GM13976 (cell line): ENCODE measurements around the gene SPEF2.

ENCODE experiments used
- DNase-seq: peaks from one replicate; pipeline ENCODE4 v3.0.0; 2012; ENCODE audit warnings: low spot score
- in situ Hi-C: fragments of 300-500 bp; cut with MboI; formaldehyde crosslinking; loops from one replicate; pipeline ENCODE4 v1.12.0; 2022; ENCODE audit warnings: low sequenced_read_pairs, mixed read lengths, inconsistent platforms; ENCODE audit not compliant: unreplicated experiment
- TF ChIP-seq, protein P1 (sequence below): IDR thresholded peaks from 2 replicates; pipeline ENCODE4 v1.5.1; 2012; ENCODE audit warnings: borderline replicate concordance, mild to moderate bottlenecking; ENCODE audit not compliant: insufficient read depth; ENCODE audit errors: extremely low read depth, missing control alignments, control extremely low read depth

Gene SPEF2

DNA sequence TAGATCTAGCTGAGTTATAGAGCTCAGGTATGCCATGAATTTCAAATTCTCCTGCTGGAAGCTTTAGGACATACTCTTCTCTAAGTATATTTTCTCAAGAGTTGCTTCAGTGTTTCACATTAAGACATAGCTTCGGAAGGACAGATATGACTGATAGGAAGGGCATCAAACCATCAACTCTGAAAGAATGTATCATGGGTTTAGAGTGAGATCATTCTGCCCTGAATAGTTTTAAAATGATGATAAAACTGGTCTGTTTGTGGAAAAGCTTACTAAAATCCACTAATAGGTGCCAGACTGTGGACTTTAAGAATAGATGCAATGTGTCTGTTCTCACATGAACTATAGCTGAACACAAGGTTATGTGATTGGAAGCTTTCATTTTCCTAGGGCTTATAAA lies 8.4 kb downstream of the SPEF2 start:
- in situ Hi-C loops, result no loop called here
- TF ChIP-seq, protein P1, sequence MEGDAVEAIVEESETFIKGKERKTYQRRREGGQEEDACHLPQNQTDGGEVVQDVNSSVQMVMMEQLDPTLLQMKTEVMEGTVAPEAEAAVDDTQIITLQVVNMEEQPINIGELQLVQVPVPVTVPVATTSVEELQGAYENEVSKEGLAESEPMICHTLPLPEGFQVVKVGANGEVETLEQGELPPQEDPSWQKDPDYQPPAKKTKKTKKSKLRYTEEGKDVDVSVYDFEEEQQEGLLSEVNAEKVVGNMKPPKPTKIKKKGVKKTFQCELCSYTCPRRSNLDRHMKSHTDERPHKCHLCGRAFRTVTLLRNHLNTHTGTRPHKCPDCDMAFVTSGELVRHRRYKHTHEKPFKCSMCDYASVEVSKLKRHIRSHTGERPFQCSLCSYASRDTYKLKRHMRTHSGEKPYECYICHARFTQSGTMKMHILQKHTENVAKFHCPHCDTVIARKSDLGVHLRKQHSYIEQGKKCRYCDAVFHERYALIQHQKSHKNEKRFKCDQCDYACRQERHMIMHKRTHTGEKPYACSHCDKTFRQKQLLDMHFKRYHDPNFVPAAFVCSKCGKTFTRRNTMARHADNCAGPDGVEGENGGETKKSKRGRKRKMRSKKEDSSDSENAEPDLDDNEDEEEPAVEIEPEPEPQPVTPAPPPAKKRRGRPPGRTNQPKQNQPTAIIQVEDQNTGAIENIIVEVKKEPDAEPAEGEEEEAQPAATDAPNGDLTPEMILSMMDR, result no peak
- no peak for DNase-seq

DNA sequence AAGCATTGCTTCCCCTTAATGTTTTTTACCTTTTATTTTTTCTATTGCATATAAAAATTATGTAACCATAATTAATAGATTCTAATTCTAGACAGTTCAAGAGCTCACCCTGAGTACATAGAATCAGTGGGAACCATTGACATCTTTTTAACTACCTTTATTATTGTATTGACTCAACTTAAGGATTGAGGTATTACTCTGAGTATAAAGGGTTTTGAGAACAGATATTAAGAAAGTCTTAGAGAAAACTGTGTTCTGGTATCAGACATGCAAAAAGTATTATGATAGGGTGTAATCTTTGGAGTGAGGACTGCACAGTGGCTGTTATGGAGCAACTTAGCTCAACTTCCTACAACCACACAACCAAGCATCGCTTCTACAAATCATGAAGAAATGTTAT lies 8.9 kb downstream of the SPEF2 start:
- TF ChIP-seq, protein P1, result no peak
- DNase-seq, result no peak
- in situ Hi-C loops, result no loop called here

DNA sequence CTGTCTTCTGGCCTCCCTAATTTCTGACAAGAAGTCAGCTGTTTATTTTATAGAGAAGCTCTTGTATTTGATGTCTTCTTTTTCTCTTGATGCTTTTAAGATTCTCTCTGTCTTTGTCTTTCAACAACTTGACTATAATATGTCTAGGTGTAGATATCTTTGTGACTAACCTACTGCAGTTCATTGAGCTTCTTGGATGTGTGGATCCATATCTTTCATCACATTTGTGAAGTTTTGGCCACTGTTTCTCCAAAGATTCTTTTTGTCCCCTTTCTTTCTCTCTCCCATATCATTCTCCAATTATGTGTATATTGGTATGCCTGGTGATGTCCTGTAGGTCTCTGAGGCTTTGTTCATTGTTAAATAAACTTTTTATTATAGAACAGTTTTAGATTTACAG lies 16.7 kb downstream of the SPEF2 start:
- in situ Hi-C loops, result no loop called here

DNA sequence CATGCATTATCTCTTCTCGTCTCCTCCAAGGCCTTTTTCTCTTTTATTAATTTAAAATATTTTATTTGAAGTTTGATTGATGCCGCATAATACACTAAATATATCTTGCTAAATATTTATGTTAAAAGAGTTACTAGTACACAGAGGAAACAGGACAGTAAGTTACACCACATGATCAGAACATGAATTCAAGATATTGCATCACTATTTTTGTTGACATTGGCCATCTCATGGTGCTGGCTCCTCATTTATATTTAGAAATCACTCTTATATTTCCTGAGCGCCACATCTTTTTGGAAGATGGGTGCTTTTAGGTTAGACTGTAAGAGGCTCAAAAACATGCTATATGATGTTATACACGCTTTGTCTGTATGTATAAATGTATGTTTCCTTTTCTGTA lies 23.0 kb downstream of the SPEF2 start:
- DNase-seq, result no peak
- in situ Hi-C loops, result no loop called here
- TF ChIP-seq, protein P1, result no peak

More for the DNA sequence above, 16.7 kb downstream of the SPEF2 start:
- no peak for DNase-seq
- TF ChIP-seq, protein P1, result no peak

DNA sequence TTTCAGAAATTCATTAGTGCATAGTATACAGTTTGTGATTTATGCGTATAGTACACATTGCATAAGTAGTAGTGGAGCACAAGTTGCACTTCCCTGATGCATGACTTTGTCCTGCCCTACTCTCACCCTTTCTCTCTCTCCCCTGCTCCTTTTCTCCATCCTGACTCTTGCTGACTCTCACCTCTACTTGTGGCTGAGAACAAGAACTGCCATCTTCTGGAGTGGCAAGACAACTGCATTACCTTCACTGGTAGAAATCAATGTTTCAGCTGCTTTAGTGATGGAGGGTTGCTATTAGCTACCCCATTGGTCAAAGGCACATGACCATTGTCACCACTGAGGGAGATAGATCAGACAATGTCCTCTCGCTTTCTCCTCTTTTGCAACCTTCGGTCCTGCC lies 26.9 kb downstream of the SPEF2 start:
- DNase-seq, result no peak
- TF ChIP-seq, protein P1, result no peak
- in situ Hi-C loops, result no loop called here

DNA sequence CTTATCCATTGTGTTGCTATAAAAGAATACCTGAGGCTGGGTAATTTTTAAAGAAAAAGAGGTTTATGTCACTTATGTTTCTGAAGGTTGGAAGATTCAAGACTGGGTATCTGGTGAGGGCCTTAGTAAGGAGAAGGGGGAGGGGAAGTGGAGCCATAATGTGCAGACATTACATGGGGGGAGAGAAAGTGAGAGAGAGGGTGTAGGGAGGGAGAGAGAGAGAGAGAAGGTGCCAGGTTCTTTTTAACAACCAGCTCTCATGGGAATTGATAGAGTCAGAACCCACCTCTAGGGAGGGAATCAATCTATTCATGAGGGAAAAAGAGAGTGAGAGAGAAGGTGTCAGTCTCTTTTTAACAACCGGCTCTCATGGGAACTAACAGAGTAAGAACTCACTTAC lies 29.5 kb downstream of the SPEF2 start:
- in situ Hi-C loops, result no loop called here
- no peak for DNase-seq
- TF ChIP-seq, protein P1, result no peak

DNA sequence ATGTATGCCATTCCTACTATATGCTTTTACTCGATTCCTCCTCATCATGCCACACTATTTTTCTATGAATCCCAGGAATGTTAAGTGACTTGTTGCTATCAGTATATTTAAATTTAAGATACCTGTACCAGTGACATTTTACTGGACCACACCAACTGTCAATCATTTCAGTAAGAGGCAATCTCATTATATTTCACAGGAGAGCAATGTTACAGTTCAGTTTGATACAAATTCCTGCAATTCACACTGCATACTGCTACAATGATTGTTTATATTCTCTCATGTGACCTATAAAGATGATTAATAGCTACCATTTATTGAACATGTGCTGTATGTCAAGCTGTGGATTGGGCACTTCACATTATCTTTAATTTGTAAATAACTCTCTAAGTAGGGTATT lies 30.0 kb downstream of the SPEF2 start:
- TF ChIP-seq, protein P1, result no peak
- in situ Hi-C loops, result no loop called here

More for the DNA sequence above, 30.0 kb downstream of the SPEF2 start:
- DNase-seq, result no peak
